COR-L47 (cell line): ENCODE data around the gene IDE.
A peak's percentile ranks its signal among the peaks of the same experiment; 100 is the strongest.
"Not testable (repeated sequence)": the region's sequence is repeated elsewhere in the genome, so short reads cannot be mapped to it uniquely, and the experiment has no call there.

Source experiments
- DNase-seq: peaks from one replicate; lab custom pipeline; 2025; lab: John Stamatoyannopoulos, UW

The IDE gene

DNA sequence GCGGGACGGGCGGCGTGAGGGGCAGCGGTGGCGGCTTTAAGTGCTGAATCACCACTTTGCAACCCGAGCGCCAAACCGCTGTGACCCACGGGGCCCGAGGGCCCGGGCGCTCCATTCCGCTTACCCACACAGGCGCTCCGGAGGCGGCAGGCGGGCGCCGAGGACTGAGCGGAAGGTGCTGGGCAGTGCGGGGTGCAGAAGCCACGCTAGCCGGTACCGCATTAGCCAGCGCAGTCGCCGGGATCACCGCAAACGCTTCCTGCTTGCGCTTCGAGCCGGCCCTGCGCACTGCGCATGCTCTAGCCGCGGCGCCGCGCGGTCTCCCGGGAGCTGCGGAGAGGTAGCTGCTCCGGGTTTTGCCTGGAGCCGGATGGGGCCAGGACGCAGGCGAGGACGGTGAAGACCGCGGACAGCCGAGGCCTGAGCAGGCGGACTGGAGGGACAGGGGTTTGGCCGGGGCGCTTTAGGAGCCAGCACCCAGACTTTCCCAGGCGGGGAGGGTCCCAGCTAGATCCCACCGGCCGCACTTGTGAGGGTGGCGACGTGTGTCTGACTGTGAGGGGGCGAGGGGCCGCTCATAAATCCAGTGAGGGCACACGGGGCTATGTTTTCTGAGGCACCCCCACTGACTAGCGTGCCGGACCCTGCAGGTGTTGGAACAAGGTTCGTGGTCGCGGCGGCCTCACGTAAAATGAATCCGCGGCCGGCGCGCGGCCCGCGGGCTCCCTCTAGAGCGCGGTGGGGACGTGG is at the start of gene IDE:
TSS of gene IDE (minus strand) at position 296 of the 750 bp plus-strand sequence. CDS start at position 222, 74 bp downstream.
- peak; percentile 60 for DNase-seq

DNA sequence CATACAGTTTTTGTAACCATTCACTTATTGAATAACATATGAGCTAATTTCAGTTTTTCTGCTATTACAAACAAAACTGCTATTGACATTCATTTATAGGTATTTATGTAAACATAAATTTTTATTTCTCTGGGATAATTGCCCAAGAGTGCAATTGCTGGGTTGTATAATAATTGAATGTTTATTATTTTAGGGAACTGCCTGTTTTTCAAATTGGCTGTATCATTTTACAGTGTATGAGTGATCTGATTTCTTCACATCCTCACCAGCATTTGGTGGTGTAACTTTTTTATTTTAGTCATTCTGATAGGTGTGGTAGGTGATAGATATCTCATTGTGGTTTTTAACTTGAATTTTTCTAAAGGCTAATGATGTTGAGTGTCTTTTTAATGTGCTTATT is 45.5 kb upstream of the IDE start:
- no peak for DNase-seq

DNA sequence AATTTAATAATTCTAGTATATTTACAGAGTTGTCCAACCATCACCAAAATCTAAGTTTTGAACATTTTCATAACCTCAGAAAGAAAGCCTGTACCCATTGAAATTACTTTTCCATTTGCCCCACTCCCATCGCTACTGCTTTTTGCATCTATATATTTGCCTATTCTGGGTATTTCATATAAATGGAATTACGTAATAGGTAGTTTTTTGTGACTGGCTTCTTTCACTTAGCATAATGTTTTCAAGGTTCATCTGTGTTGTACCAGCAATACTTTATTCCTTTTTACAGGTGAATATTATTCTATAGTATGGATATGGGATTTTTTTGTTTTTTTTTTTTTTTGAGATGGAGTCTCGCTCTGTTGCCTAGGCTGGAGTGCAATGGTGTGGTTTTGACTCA is 41.6 kb upstream of the IDE start:
- no peak for DNase-seq

DNA sequence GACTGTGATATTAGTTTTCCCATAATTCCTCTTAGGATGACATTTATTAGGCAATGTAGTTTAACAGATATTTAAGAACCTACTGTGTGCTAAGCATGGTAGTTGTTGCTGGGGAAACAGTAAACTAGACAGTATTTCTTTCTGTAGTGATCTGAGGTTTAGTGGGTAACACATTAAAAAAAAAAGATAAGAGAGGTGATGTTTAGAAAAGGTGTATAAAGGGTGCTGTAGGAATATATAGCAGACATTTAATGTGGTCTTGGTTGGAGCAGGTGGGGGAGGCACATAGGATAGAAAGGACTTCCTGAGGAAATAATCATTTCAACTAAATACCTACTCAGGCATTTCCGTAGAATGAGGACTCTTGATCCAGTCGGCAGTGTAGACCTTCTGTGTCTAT is 30.9 kb upstream of the IDE start:
- no peak for DNase-seq

DNA sequence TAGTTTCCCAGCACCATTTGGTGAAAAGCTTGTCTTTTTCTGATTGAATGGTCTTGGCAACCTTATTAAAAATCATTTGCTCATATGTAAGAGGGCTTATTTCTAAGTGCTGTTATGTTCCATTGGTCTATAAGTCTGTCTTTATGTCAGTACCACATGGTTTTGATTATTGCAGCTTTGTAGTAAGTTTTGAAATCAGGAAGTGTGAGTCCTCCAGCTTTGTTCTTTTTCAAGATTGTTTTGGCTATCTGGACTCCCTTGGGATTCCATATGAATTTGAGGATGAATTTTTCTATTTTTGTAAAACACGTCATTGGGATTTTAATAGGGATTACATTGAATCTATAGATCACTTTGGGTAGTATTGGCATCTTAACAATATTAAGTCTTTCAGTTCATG is 24.4 kb upstream of the IDE start:
- DNase-seq, result no peak

DNA sequence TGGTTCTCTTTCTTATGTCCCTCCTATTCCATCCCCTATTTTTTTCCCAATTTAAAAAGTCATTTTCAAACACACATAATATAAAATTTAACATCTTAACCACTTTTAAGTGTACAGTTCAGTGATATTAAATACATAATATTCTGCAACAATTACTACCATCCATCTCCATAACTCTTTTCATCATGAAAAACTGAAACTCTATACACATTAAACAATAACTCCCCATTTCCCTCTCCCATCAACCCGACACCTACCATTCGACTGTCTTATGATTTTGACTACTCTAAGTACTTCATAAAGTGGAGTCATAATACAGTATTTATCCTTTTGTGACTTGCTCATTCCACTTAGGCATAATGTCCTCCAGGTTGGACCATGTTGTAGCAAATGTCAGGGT is 21.6 kb upstream of the IDE start:
- no peak for DNase-seq

DNA sequence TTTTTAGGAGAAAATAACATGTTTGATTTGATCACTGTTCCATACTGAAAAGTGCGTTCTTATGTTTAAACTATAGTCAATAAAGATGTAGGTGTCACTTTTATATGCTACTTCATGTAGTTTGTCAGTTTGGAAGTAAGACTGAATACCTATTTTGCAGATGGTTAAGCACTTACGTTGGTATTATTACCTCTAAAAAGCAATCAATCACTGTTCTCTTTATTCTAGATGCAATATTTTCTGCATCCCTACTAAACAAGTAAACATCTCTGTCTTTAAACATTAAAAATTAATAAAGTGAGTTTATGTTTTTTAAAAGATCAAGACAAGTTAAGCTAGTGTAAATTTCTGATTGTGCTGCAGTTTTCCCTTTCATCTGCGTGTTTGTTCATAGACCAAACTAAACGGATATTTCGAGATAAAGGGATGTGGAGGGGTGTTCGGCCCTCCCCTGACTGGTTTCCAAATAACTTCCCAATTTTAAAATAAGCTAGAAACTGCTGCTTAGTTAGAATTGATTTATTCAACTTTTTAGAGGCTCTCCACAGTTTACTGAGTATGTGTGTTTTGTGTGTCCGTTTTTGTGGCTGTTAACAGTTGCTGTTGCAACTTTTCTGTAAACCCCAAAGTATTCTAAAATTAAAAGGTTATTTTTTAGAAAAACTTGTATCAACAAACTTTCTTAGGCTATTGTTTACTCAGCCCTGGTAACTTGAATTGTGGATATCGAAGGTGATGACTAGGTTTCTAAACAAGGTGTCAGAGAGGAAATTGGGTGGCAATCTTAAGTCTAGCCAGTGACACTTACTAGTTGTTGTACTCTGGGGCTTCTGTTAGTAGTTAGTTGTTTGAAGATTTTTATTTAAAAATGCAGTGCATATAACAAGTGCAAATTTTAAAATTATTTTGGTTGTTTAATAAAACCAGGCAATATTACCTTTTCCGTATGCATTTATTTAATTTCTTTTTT is 20.0 kb upstream of the IDE start:
- DNase-seq, result no peak

DNA sequence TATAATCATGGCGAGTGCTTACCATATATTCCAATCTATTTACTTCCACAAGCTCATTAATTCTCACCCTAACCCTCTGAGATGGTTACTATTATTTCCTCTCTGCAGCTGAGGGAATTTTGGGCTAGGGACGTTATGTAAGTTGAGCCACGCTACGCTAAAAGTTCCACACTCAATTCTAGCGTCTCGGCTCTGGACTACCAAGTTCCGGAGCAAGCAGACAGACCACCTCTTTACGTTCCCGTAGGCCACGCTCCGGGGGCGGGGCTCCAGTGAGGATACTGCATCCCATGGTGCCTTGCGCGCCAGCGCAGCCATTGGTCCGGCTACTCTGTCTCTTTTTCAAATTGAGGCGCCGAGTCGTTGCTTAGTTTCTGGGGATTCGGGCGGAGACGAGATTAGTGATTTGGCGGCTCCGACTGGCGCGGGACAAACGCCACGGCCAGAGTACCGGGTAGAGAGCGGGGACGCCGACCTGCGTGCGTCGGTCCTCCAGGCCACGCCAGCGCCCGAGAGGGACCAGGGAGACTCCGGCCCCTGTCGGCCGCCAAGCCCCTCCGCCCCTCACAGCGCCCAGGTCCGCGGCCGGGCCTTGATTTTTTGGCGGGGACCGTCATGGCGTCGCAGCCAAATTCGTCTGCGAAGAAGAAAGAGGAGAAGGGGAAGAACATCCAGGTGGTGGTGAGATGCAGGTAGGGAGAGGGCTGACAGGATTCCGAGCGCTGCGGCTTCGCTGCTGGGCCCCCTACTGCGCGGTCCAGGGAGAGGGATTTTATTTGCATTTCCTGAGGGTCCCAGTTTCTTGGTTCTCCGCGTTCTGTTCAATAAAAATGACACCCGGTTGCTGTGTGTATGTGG is 19.1 kb upstream of the IDE start, which contains the start of gene KIF11:
TSS of gene KIF11 (plus strand) at position 370 of the 858 bp plus-strand sequence. CDS start at position 616, 246 bp downstream.
- DNase-seq, result peak; percentile 91

DNA sequence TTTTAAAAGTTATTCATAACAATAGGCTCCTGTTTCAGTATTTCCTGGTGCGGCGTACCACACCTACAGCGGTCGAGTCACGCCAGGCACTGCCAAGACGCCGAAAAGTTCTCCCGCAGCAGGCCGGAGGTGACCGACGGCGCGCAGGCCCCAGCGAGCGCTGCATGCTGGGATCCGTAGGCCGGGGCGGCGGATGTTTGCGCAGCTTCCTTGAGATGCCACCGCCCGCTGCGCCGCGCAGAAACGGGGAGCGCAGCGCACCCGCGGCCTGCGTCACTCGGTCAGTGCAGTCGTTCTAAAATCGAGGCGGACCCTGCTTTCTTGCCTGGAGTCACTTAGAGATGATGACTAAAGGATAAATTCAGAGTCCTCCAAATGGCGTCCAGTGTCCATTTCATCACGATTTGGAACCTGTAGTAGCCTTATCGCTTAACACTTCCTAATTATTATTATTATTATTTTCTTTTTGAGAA is 17.7 kb upstream of the IDE start:
- peak; percentile 75 for DNase-seq

DNA sequence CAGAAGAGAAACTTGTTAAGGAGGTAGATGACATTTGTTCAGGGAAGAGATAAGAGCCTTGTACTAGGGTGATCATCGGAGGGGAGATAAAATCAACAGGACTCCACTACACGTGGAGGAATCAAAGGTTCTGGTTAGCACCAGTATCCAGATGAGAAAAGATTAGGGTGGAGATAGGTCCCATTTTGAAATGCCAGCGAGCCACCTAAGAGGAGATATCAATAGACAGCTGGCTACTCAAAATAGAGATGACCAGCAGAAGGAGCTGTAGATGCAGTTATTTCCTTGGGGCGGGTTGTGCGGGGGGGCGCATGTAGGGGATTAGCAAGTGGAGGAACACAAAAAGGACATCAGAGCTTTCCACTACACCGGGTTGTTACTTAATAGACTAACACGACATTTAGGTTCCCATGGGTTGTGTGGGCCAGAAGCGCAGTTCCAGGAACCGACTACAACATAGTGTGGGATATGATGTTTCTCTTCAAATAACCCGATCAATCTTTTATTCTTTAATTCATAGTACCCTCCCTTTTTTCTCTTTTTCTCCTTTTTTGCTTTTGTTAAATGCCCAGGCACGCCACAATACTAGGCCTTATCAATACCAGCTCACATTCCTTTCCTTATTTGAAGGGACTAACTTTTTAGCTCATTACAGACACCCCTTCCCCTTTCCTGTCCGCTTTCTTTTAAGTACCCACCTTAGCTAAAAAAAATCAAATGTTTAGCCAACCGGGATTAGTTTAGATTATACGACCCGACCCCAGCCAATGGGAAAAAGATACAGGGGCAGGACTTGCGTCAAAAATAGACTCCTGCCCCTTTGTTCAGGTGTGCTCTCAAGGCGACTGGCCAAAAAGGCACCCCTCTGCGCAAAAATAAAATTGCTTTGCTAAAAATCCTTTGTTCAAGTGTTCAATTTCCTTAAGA is 17.0 kb upstream of the IDE start:
- peak; percentile 1 for DNase-seq

DNA sequence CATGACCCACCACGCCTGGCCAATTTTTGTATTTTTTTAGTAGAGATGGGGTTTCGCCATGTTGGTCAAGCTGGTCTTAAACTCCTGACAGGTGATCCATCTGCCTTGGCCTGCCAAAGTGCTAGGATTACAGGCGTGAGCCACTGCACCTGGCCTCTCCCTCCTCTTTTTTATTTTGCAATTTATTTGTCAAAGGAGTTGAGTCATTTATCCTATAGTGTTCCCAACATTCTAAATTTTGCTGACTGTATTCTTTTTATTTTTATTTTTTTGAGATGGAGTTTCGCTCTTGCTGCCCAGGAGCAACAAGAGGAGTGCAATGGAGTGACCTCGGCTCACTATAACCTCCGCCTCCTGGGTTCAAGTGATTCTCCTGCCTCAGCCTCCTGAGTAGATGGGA is 8.5 kb upstream of the IDE start:
- DNase-seq, result not testable (repeated sequence)

DNA sequence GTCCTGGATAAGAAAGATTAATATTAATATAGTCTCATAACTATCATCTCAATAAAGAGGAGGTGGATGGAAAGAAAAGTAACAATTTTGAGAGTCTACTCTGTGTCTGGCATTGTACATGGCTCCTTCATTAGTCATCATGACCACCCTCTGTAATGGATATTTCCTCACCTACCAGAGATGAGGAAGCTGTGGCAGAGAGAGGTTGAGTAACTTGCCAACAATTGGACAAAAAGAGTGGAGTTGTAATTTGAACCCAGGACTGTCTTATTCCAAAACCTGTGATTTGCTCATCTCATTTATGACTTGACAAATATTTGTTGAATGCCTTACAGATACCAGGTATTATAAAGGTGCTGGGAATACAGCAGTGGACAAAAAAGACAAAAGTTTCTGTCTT is 2.1 kb upstream of the IDE start:
- no peak for DNase-seq

DNA sequence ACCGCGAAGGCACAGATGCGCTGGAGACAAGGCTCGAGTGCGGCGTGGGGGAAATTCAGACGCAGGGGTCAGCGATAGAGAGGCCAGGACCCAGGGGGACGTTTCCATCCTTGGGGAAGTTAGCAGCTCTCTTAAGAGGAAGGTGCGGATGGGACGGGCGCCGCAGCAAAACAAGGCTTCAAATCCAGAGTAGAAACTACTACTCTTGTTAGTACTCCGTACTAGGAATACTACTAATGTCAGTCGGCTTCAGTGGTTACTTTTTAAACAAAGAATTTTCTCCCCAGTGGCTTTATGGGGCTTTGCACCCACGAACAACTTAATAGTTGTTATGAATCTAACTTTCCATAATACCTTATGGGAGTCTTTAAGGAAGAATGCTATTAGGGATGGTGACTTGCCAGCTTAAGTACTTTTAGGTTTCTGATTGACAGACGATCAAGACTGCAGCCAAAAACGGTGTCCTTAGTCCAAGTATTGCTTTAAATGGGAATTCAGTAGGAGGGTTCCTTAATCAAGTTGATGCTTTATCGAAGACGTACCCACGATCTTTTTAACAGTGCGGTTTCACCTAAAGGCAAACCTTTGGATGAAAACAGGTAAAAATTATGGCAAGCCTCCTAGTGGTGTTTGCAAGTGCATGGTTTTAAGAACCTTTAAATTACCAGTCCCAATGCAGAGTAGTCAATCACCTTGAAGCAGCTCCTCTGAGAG is 812 bp upstream of the IDE start:
- peak; percentile 38 for DNase-seq

DNA sequence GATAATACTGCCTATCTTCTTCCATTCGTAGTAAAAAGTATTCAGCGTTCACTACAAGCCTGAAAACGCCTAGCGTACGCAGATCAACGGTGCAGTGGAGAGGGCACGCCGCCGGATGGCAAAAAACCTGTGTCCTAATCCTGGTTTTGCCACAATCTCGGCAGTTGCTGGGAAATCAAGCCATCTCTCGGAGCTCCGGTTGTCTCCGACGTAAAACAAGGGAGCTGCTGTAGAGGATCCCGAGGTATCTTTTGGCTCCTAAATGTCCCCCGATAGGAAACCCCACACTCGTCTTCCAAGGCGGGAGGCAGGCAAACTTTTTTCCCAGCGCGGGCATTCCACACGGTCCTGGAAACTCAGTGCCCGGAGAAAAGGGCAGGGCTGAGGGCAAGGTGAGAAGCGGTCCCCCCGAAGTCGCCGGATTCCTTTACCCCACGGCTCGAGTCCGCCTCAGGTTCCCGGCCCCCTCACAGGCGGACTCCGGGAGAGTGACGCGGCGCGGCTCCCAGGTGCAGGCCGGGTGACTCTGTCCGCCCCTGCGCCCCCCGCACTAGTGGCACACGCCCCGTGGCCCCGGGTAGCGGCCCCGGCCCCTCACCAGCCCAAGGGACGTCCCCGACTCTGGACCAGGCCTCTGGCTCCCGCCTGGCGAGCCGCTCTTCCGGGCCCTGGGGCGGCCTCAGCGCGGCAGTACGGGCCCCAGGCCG is 649 bp downstream of the IDE start:
- peak; percentile 3 for DNase-seq

DNA sequence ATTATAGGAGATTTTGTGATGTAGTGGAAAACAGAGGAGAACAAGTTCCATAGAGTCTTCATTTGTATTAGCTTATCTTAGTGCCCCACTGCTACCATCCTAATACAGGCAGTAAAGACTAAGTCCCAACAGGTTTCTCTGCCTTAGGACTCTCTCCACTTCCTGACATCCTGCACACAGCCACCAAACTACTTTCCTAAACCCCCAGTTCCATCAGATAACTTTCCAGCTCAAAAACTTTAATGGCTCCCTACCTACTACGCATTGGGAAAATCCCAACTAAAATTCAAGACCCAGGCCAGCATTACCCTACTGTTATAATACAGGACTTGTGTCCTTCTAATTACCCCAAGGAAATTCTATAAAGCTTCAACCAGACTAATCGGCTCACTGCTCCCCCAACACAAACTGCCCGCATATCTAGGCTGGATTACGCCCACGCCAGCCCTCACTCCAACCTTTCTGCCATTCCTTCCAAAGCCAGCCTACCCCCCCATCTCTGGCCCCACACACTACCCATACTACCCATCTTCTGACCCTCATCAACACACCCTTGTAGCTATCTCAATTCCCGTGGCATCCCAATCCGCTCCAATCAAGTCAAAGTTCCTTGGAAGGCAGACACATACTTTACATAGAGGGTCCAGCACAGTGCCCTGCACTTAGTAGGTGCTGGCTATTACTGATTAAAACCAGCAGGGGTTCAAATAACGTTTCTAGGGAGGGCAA is 1.4 kb downstream of the IDE start:
- no peak for DNase-seq

DNA sequence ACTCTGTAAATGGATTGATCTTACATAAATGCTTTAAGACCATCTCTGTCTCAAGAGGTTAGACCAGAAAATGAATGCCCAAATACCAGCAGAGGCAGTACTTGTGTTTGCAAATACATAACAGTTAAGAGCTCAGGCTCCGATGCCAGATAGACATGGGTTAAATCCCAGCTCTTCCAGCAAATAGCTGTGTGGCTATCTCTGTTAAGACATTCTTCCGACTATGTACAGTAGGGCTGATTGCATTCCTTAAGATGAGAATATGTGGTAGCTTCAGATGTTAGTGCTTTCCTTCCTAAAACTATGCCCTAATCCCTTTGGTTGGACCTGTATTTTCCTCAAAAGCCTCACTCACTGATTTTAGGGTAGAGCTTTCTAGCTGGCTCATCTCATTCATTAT is 2.2 kb downstream of the IDE start:
- no peak for DNase-seq

DNA sequence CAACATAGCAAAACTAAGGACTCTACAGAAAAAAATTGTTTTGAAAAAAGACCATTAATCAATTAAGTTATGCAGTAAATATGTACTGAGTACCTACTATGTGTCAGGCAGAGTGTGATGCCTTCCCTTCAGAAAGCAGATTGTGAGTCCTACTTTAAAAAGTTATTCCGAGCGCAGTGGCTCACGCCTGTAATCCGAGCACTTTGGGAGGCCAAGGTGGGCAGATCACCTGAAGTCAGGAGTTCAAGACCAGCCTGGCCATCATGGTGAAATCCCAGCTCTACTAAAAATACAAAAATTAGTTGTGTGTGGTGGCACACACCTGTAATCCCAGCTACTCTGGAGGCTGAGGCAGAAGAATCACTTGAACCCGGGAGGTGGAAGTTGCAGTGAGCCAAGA is 4.2 kb downstream of the IDE start:
- not testable (repeated sequence) for DNase-seq

DNA sequence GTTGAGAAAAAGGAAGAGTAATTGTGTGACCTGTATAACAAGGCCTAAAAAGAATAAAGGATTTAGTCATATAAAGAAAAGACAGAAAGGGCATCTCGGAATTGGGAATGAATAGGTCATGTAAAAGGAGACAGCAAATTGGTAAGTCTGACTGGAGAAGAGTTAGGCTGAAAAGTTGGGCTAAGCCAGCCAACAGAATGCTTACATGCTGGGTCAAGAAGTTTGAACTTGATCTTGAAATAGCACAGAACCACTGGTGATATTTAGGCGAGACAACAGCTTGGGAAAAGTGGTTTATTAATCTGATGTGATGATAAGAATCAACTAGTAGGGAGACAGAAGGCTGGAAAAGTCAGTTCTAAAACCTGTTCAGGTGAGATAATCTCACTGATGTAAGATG is 4.8 kb downstream of the IDE start:
- no peak for DNase-seq
